ENCODE results near the gene HES1.
"Not testable (repeated sequence)": the region's sequence is repeated elsewhere in the genome, so short reads cannot be mapped to it uniquely, and the experiment has no call there.

HES1 gene, protein sequence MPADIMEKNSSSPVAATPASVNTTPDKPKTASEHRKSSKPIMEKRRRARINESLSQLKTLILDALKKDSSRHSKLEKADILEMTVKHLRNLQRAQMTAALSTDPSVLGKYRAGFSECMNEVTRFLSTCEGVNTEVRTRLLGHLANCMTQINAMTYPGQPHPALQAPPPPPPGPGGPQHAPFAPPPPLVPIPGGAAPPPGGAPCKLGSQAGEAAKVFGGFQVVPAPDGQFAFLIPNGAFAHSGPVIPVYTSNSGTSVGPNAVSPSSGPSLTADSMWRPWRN

DNA sequence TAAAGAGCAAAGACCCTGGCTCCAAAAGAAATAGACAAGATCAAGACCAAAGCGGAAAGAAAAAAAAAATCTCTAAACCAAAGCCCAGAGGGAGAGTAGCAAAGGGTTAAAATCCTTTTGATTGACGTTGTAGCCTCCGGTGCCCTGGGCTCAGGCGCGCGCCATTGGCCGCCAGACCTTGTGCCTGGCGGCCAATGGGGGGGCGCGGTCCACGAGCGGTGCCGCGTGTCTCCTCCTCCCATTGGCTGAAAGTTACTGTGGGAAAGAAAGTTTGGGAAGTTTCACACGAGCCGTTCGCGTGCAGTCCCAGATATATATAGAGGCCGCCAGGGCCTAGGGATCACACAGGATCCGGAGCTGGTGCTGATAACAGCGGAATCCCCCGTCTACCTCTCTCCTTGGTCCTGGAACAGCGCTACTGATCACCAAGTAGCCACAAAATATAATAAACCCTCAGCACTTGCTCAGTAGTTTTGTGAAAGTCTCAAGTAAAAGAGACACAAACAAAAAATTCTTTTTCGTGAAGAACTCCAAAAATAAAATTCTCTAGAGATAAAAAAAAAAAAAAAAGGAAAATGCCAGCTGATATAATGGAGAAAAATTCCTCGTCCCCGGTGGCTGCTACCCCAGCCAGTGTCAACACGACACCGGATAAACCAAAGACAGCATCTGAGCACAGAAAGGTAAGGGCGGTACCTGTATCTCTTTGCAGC lies at the start of gene HES1:
Gene HES1 (plus strand): TSS at position 343 of the 713 bp plus-strand sequence. CDS start 233 bp downstream, at position 576.
- peak; percentile 86 to 92 for DNase-seq

DNA sequence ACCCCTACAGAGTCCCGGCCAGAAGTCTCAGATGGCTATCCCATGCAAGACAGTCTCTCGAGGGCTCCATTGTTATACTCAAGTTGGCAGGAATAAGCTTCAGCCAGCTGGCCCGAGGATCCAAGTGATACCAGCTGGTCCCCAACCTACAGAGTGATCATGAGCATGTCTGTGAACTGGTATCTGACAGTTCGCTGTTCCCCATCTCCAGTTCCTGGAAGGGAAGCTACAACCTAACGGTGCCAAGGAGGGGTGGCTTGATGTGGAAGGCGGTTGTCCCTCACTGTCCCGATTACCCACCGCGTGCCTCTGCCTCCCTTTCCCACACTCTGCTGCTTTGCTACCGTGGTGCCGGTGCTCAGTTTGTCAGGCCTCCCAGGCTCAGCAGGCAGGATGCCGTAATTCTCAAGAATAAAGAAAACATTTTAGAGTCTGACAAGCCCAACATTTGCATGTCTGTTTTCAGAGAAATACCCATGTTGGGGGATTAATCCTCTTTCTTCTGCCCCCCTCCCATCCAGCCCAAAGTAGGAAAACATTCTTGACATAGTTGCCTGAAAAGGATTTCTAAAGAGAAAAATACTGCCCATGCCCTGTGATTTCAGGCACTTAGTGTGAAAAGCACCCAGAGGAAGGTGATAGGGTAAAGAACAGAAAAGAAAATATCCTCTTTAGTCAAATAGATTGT lies 49.4 kb upstream of the HES1 start:
- DNase-seq, result peak; percentile 30 to 80

DNA sequence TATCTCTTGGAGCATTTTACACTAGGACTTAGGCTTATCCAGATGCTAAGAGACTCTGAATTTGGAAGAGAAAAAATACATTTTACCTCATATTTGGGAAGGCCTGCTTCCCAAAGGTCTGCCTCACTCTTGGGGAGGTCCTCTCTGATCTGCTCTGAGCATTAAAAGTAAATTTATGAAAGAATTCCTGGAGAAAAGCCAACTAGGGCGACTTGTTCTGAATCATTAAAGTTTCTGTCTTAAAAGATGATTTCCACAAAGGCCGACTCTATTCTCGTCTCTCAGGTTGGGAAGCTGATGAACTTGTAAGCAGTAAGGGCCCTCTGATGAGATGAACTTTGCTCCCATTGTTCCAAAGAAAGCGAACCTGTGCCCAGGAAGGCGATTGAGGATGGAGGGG lies 48.7 kb upstream of the HES1 start:
- DNase-seq, result no peak

DNA sequence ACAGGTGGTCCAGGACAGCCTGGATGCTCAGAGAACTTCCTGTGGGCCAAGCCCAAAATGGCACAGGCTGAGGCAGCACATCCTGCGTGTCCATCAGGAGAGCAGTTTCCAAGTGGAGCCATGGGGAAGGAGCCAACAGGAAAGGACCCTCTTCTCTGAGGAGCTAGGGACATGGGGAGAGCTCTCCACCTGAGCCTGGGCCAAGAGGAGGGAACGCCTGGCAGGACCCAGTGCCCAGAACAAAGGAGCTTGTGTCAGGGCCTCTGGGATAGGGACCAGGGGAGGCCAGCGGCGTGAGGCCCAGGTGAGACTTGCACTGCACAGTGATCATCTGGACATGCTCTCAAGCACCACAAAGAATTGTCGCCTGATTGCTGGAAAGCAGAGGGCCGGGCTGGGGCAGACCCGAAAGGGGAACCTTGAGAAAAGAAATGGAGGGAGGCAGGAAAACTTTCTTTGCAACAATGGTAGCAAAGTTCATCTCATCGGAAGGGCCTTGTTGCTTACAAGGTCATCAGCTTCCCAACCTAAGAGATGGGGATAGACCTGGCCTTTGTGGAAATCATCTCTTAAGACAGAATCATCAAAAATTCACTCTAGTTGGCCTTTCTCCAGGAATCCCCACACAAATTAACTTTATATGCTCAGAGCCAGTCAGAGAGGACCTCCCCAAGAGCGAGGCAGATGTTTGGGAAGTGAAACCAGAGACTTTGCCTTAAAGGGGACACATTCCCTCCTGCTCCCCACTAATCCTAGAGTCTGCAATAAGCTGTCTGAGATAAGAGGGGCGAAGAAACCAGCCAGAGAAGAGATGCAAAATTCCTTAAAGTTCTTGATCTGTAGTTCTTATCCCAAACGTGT lies 47.7 kb upstream of the HES1 start:
- DNase-seq, result peak in 1 of 2 experiments; percentile 22

DNA sequence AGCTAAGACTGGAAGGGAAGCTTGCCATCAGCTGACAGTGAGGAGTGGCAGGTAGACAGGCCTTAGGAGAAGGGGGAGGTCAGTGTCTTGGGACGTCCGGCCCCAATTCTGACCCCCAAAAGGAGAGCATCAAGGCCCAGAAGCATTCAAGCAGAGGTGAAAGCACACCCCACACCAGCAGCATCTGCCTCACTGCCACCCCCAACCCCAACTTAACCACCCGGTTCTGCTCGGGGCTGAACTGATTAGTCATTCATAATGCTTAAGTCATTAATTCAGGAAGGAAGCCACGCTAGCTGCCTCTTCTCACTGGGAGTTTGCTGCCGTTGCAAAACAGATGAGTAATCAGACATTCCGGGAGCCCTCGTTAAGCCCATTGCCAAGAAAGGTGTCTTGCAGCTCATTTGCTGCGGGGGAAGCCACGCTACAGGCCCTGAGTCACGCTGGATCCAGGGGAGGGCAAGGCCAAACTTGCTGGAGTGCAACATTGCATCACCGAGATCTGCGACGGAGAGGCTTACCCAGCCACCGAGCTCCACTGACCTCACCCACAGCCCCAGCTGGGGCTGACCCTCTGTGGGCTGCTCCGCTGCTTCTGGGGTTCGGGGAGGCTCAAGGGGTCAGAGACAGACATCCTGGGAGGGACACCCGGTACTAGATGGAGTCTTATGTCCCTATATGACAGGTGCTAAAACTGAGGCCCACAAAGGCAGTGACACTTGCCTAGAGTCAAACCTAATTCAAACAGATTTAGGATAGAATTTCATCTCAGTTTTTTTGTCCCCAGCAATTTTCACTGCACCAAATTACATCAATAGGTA lies 46.4 kb upstream of the HES1 start:
- no peak for DNase-seq

DNA sequence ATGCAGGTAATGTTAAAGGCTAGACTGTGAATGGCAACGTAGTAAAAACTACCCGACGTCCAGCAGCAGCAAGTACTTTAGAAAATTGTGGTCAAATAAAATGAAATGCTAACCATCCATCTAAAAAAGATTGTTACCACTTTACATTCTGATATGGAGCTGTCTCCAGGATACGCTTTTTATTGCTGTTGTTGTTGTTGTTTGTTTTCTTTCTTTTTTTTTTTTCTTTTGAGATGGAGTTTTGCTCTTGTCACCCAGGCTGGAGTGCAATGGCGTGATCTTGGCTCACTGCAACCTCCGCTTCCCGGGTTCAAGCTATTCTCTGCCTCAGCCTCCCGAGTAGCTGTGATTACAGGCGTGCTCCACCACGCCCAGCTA lies 45.8 kb upstream of the HES1 start:
- not testable (repeated sequence) for DNase-seq

DNA sequence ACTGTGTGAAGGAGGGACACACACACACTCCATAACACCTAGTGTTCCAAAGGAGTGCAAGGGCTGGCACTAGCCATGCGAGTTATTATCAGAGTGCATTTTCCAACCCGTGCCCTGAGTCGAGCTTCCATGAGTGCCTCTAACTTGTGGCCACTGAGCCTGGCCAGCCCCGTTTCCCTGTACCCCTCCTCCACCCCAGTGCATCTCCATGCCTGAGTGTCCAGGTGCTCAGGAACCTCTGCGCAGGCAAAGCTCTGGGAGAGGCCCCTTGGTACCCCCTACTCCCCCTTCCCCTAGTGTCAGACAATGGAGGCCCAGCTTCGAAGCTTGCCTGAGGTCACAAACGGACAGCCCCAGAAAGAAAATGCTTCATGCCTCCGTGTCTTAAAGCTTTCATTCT lies 45.2 kb upstream of the HES1 start:
- DNase-seq, result no peak

DNA sequence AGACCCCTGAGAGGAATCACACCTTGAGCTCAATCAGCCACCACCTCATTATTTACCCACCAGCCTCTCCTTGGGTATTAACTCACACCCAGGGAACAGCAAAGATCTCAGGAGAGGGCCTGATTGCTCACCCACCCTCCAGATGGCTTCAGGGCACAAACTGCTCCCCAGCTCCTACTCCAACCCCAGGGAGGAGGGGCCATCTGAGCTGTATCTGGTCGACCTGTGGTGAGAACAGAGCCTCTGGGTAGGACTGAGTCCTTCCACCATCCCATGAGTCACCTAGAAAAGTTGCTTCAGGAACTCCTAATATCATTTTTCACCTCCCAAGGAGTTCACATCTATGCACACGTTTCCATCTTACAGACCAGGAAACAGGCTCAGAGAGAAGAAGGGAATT lies 44.8 kb upstream of the HES1 start:
- no peak for DNase-seq

DNA sequence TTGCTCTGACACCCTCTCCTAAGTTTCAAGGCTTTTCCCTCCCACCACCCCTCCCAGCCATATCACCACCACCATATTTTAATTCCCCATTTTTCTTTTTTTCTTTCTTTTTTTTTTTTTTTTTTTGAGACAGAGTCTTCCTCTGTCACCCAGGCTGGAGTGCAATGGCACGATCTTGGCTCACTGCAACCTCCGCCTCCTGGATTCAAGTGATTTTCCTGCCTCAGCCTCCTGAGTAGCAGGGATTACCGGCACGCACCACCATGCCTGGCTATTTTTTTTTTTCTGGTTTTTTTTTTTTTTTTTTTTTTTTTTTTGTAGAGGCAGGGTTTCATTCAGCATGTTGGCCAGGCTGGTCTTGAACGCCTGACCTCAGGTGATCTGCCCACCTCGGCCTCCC lies 44.1 kb upstream of the HES1 start:
- DNase-seq, result not testable (repeated sequence)

DNA sequence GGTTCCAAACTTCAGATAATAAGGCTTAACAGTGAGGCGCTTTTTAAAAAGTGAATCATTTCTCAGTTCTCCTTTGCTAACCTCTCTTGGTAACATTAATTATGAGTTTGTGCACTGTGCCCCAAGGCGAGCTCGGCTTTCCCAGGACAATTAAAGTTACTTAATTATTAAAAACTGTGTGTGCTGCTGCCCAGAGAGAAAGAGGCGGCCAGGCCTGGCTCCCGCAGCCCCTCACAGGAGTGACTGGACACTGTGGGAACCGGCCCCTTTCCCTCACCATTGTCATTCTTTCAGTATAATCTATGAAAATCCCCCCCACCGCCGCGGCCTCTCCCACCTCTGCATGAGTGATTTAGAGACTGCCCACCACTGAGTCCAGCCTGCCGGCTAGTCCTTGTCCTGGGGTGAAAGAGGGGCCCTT lies 43.1 kb upstream of the HES1 start:
- DNase-seq, result no peak

DNA sequence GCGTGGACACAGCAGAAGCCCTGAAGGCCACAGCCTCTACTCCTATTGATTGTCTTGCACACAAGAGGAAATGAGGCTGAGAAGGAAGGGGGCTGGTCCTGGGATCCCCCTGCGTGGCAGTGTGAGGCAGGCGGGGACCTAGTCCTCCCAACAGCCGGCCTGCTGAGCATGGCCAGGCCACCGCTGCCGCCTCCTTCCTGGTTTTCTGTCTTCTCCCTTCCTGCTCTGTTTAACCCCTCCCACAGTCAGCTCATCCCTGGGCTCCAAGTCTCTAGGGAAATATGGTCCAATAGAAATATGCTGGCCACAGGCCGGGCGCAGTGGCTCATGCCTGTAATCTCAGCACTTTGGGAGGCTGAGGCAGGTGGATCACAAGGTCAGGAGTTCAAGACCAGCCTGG lies 42.1 kb upstream of the HES1 start:
- no peak for DNase-seq

DNA sequence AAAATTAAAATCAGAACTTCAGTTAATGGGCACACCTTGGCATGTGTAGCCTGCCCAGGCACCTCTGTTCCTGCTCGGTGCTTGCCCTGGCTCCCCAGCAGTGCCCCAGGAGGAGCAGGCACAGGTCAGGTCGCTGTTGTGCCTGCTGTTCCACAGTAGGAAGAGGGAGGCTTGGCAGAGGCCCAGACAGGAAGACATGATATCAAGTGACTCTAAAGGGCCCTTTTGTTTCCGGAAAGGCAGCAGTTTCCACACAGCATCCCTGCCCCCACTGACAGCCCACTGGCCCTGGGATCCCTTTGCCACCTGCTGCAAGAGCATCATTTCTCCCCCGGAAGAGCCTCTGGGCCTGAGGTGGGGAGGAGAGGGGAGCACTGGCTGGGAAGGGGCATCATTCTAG lies 40.5 kb upstream of the HES1 start:
- DNase-seq, result peak; percentile 39 to 84

DNA sequence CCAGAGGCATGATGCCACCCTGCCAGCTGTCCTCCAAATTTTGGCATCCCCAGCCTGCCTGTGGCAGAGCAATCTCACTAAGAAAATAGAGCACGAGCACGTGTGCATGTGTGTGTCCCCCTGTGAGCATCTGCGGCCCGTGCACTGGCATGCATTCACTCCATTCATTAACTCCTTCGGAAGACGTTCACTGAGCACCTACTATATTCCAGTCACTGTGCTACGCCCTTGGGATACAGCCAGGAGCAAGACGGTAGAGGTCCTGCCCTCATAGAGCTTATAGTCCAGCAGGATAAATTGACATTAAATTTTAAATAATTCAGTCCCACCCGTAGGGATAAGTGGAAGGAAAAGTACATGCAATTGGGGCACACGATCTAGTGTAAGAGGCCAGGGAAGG lies 40.0 kb upstream of the HES1 start:
- no peak for DNase-seq

DNA sequence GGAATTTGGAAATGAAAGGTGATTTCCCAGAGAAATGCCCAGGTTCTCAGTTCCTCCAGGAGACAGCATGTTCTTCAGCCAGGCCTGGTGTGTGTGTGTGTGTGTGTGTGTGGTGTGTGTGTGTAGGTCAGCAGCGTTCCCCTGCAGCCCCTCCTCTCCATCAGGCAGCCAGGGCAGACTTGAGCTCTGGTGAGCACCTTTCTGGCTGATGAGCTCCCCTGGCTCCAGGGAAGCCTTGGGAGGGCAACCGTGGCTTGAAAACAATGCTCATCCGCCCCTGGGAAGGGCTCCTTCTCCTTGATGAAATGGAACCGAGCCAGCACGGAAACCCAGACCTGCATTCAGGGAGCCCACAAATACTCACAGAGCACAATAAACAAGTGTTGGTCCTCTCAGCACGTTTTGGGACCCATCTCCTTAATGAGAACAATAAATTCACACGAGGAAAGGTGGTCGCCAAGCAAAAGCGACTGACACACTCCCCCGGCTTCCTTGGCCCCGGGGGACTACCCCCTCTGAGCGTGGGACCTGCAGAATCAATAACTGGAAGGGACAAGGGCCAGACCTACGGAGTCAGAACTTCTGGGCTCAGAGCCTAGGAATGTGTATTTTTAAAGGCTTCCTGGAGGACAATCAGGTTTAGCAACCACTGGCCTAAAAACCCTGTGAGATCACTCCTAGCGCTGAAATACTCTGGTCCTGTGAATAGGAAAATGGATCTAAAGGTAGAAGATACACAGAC lies 38.6 kb upstream of the HES1 start:
- no peak for DNase-seq

DNA sequence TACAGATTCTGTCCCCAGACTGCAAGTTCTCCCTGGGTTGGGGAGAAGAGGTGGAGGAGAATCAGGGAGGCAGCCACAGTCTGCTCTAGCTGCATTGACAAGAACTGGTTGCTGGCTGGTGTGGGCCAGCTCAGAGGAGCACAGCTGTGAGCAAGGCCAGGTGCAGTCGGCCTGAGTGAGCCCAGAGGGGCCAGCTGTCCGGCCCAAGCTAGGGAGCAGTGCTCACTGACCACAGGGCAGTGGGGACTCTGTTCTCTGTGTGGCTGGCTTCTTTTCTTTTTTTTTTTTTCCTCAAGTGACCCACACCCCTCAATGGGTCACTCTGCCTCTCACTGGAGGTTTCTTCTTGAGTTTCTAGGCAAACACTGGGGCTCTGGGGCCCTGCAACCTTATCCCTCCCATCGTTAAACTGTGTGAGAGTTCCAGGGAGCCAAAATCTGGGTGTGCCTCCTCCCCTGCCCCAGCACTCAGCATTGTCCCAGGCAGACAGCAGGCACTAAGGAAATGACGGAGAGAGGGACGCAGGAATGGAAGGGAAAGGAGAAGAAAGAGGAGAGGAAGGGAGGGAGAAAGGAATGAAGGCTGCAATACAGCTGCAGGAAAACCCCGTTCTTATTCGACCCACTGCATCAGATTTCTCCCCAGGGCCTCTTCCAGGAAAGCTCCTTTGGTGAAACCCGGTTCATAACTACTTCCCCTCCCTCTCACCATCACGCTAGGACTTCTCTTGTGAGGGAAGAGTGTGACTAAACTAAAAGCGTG lies 37.7 kb upstream of the HES1 start:
- no peak for DNase-seq

DNA sequence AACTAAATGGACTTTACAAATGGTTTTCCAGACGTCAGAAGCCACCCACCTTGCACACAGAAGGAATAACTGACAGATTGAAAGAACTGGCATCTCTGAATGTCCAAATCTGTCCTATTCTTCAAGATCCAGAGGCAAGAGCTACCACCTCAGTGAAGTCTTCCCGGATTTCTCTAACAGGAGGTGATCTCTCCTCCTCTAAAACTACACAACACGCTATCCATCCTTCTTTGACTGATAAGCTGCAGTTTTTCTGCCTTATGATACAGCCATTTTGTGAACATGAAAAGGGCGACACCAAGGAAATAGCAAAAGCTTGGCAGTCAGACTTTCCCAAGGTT lies 37.1 kb upstream of the HES1 start:
- DNase-seq, result no peak

DNA sequence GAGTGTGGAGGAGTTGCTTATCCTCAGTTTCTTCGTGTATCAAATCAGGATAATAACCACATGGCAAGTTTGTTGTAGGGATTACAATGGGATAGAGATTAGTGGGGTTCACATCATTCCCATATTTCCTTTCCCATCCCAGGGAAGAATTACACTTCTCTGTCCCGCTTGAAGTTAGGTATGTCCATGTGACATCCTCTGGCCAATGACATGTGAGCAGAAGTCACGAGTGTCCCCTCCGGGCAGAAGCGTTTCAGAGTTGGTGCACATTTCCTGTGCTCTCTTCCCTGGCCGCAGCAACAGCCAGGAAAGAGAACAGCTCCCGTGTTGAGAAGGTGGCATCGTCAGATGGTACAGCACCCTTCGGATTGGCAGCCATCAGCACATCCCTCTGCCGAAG lies 36.7 kb upstream of the HES1 start:
- no peak for DNase-seq

DNA sequence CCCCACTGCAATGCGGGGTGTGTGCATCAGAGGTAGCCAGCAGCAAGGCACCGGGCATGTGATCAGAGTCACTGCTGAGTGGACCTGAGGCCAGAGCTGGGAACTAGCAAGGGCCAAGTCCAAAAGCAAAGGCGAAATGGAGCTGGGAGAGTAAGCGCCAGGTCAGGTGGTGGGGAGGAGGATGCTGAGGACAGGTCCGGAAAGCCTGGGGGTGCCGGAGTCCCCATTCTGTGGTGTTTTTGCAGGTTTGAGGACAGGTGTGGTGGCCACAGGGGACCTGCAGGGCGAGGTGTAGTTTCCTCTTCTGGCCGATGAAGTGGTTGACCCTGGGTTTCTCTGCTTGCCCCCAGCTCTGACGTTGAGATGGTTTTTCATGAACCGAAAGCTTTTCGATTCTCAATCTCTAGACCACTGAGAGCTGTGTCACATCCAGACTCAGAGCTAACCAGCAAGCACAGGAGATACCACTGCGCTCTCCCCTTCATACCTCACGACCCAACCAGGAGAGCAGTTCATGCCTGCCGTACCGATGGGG lies 35.0 kb upstream of the HES1 start:
- DNase-seq, result no peak

DNA sequence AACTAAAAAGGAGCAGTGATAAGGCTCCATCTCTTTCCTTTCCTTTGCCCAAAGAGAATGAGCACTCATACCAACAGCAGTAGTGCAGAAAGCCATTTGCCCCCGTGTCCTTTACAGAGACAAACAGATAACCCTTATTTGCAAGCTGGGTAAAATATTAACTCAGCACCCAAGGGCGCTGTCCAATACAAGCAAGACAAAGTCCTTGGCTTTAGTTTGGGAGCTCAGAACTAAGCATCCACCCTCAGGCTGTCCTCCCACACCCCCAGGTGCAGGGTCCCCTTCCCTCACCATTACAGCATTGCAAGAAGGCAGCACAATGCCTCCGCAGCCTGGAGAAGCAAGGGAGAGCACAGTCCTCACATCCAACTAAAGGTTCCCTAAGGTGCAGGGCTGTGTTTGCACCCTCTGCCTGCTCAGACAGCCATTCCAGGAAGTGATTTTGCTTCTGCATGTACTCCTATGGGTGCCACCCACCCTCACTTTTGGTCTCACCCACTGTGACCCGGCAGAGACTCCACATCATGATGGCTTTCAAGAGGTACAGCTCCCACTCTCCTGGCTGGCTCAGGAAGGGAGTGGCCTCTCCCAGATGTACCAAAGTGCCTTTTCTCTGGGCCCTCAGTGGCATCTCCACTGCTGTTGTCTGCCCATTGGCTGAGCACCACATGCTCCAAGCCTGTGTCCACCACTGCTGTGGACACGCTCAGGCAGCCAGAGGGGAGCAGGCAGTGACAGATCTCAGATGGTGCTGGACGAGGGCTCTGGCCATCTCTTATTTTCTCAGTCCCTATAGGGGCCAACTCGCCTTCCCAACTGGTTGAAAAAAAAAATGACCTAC lies 34.1 kb upstream of the HES1 start:
- no peak for DNase-seq

DNA sequence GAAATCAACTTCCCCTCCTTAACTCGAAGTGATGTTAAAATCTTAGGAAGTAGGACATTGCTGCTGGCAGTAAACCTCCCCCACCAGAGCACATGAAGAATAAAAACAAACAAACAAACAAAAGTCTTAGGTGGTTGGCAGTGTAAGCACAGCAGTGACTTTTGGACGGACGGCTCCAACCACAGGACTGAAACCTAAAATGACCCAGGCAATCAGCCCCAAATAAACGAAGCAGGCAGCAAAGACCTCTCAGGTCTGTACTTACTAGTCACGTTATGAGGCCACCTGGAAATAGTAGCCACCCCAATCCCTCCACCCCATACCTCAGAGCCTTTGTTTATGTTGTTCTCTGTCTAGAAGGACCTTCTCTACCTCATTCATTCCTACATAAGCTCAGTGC lies 33.5 kb upstream of the HES1 start:
- no peak for DNase-seq

Measured in NCI-H524 (cell line).